Hypothalamus (tissue), 51 donors: ENCODE data around the gene MYNN.
A peak's percentile ranks its signal among the peaks of the same experiment; 100 is the strongest.

Experiments
- DNase-seq, 51 donors: peaks; one replicate each; lab custom pipeline; 2025; lab: John Stamatoyannopoulos, UW

The MYNN gene

DNA sequence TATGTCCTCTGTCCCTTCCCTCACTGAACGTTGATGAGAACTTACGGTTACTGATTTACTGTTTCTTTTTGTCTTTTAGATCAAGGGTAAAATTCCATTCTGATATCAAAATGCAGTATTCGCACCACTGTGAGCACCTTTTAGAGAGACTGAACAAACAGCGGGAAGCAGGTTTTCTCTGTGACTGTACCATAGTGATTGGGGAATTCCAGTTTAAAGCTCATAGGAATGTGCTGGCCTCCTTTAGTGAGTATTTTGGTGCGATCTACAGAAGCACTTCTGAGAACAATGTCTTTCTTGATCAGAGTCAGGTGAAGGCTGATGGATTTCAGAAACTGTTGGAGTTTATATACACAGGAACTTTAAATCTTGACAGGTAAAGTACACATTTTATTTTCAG, 990 bp downstream of the MYNN start:
- DNase-seq = no peak

GRCh38 chr3:169777822-169778221, 4.6 kb downstream of the MYNN start:
- DNase-seq = no peak

DNA sequence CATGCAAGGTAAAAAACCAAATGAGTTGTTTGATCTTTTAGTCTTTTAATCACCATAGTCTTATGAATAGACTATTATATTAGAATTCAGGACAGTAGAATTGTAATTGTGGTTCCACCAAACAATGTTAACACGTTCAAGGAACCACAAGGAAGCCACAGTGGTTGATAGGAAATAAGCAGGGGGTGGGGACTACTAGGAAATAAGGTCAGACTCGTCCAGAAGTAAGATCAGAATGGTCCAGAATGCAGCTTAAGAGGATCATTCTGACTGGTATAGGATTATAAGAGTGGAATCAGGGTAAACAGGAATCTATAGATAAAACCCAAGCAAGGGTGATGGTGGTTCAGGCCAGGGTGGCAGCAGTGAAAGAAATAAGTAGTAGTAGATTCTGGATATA, 7.5 kb downstream of the MYNN start:
- no peak for DNase-seq

DNA sequence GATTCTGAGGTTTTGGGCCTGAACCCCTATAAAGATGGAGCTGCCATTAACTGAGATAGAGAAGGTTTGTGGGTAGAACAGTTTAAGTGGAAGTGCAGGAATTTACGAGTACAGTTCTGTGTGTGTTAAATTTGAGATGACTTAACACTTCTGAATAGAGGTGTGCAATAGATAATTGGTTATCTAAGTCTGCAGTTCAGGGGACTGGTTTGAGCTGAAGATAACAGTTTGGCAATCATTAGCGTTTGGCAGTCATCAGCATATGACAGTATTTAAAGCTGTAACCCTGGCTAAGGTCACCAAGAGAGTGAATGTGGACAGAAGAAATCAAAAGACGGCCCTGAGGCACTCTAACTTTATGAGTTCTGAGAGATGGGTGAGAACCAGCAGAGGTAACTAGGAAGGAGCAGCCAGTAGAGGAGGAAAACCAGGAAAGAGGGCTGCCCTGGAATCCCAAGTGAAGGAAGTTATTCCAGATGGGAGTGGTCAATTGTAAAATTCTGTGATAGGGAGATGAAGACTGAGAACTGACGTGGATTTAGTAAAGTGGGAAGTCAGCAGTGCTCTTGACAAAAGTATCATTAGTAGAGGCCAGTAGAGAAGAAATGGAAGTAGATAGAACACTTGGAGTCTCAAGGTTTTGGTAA, 8.1 kb downstream of the MYNN start:
- DNase-seq = no peak

- DNase-seq = no peak
Measured at GRCh38 chr3:169787120-169787519, 13.9 kb downstream of the MYNN start.

- no peak for DNase-seq
Measured at GRCh38 chr3:169787791-169788190, 14.6 kb downstream of the MYNN start.

DNA sequence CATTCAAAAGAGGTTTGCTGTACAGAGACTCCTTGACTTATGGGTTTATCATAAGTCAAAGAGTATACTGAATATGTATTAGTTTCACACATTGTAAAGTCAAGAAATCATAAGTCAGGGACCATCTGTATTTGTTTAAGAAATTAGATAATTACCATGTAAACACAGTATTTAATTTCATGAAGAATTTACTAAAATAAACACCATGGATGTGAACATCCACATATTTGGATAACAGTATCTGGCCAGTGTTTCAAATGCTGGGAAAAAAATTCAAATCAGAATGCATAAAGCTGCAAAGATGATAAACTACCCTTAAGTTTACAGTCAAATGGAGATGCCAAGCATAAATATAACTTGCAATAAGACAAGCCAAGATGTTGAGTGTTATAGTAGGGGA, 17.0 kb downstream of the MYNN start:
- DNase-seq = no peak

GRCh38 chr3:169790687-169791429, 17.7 kb downstream of the MYNN start:
- DNase-seq = no peak

- DNase-seq = no peak
Measured at GRCh38 chr3:169792359-169792758, 19.2 kb downstream of the MYNN start.

- no peak for DNase-seq
Measured at GRCh38 chr3:169804681-169805080, 31.5 kb downstream of the MYNN start.

GRCh38 chr3:169809230-169809795, 36.1 kb downstream of the MYNN start:
- DNase-seq = no peak

DNA sequence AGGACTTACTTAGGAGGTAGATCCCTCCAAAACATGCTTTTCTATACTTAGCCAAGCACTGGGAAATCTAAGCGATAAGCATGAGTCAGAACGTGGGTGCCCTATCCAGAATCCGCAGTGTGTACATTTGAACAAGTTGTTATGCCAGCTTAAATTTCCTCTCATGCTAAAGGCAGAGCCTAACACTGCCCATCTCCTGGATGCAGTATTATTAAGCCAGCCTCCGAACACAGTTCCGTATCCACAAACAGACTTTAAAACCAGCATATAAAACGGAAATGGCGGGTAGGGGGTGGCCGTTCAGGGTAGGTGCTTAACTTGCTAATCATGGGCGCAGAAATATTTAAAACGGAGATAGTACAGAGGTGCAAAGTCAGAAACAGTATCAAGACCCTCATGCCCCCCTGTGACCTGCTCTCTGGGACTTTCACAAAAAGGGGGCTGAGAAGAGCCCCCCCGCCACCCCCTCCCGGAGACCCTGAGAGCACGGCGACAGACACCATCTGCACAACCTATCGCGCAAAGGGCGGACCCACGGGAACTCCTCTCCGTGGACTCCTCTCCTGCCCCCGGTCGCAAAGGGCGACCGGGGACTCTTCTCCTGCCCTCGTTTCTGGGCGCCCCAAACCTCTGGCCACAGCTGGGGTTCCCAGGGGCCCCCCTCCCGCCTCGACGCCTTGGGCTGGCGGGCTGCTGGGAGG, 38.6 kb downstream of the MYNN start:
- peak in 8 of 51 donors; percentile 30 to 68 (median 48) for DNase-seq

- DNase-seq = peak; percentile 2 to 75 (median 52)
Measured at GRCh38 chr3:169812332-169813235, 39.4 kb downstream of the MYNN start, which contains the start of the genes LRRC34 and LRRIQ4. Gene LRRC34 (minus strand): TSS chr3:169812904. CDS start chr3:169812548, 356 bp downstream. Gene LRRIQ4 (plus strand): TSS chr3:169812870. CDS start chr3:169821922, 9,052 bp downstream.

- no peak for DNase-seq
Measured at GRCh38 chr3:169813278-169813677, 40.1 kb downstream of the MYNN start.

DNA sequence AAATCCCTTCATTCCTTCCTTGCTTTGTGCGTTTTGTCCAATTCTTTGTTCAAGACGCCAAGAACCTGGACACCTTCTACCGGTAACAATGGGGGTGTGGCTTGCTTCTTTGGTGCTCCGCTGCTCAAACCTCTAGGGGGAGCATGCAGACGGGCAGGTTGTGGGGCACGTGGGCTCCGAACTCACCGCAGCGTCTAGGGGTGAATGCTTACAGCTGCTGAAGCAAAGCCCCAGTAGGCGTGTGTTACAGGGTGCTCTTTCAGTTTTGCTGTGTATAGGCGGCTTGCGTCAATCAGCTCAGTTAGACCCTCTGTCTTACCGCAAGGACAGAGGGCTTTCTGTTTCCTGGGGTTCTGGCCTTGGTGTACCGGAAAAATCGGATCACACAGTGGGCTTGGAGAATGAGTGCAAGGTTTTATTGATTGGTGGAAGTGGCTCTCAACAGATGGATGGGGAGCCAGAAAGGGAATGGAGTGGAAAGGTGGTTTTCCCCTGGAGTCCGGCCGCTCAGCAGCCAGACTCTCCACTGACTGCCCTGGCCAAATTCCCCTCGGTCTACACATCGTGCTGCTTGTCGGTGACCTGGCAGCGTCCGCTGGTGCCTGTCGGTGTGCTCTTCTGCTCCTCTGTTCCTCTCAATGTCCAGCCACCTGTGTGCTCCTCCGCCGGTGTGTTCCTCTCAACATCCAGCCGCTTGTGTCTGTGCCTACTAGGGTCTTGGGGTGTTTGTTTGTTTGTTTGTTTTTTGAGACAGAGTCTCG, 40.7 kb downstream of the MYNN start:
- peak in 3 of 51 donors; percentile 2 to 10 (median 3) for DNase-seq

DNA sequence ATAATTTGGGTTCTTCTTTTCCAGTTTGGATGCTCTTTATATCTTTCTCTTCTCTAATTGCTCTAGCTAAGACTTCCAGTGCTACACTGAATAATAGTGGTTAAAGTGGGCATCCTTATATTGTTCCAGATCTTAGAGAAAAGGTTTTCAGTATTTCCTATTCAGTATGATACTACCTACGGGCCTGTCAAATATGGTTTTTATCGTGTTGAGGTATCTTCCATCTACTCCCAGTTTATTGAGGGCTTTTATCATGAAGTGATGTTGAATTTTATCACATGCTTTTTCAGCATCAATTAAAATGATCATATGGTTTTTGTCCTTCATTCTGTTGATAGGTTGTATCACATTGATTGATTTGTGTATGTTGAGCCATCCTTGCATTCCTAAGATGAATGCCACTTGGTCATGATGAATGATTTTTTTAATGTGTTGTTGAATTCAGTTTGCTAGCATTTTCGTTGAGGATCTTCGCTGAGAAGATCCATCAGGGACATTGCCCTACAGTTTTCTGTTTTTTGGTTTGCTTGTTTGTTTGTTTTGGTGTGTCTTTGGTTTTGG, 42.5 kb downstream of the MYNN start:
- DNase-seq = no peak

DNA sequence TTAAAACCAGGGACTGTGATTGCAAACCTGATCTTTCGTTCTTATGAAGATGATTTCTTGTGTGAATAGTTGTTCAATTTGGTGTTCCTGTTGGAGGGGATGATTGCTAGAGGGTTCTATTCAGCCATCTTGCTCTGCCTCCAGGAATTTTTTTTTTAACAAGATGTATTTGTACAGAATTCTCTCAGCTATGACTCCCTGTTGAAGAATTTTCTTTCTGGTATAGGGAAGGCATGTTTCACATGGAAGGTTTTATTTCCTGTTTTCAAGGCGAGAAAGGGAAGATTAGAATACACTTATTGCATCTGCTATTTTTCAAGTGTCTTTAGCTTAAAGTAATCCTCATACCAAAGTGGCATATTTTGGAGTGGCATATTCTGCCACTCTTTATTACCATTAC, 45.1 kb downstream of the MYNN start:
- DNase-seq = no peak

GRCh38 chr3:169822091-169822490, 48.9 kb downstream of the MYNN start:
- DNase-seq = no peak

DNA sequence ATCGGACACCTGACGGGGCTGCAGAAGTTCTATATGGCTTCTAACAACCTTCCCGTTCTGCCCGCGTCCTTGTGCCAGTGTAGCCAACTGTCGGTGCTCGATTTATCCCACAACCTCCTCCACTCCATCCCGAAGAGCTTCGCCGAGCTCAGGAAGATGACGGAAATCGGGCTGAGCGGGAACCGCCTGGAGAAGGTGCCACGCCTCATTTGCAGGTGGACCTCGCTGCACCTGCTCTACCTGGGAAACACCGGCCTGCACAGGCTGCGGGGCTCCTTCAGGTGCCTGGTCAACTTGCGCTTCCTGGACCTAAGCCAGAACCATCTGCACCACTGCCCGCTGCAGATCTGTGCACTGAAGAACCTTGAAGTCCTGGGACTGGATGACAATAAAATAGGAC, 49.3 kb downstream of the MYNN start:
- no peak for DNase-seq
